Vagina (tissue), 2 donors: ENCODE measurements around the gene RPLP2. TPM values are rescaled to one million over a fixed set of nuclear protein-coding genes. Genes with fewer than 3 reads are reported as not detected.
A peak's percentile ranks its signal among the peaks of the same experiment; 100 is the strongest.

ENCODE experiments used
- DNase-seq, 2 donors: peaks; one replicate each; pipeline ENCODE4 v3.0.0-alpha.2; 2017; ENCODE audit errors: extremely low spot score in 2 of 2
- H3K27ac ChIP-seq: fragments of 200-600 bp; sonication (generic); one replicate; pipeline ENCODE4 v1.5.1; 2019
- H3K27me3 ChIP-seq: fragments of 200-600 bp; sonication (generic); one replicate; pipeline ENCODE4 v1.5.1; 2019
- H3K36me3 ChIP-seq, 2 donors: fragments of 200-600 bp; sonication (generic); one replicate each; pipeline ENCODE4 v1.5.1; 2017 to 2019
- H3K4me1 ChIP-seq: fragments of 200-600 bp; sonication (generic); one replicate; pipeline ENCODE4 v1.5.1; 2019
- H3K4me3 ChIP-seq, 2 donors: fragments of 200-600 bp; sonication (generic); 1 replicate in 1 of 2; 2 replicates in 1 of 2; pipeline ENCODE4 v1.5.1; 2016 to 2019
- H3K9me3 ChIP-seq: fragments of 200-600 bp; sonication (generic); one replicate; pipeline ENCODE4 v1.5.1; 2019
- POLR2A ChIP-seq, 2 donors: fragments of 450-650 bp; IDR thresholded peaks; one replicate each; pipeline ENCODE4 v1.6.1; 2017; ENCODE audit warnings: antibody characterized with exemption in 2 of 2, mild to moderate bottlenecking in 2 of 2, moderate library complexity in 2 of 2
- POLR2AphosphoS5 ChIP-seq, 2 donors: sonication (generic); formaldehyde crosslinking; IDR thresholded peaks; one replicate each; pipeline ENCODE4 v1.9.0; 2017; ENCODE audit warnings: antibody characterized with exemption in 2 of 2, mild to moderate bottlenecking in 2 of 2, low read depth in 1 of 2; ENCODE audit not compliant: insufficient read depth in 1 of 2
- intact Hi-C: fragments of 100-400 bp; cut with DNase I; formaldehyde crosslinking; loops from one replicate; pipeline ENCODE4 v1.15.1; 2023
- total RNA-seq: library from RNA; depleted of rRNA; stranded (reverse); fragments of >200 nt; gene quantifications from one replicate; pipeline ENCODE4 v1.2.3, GENCODE V29; 2016
- TF ChIP-seq, protein P1 (sequence below), 3 experiments: fragments of 450-650 bp in 2 of 3; fragments of 200-600 bp in 1 of 3; sonication (generic) in 1 of 3; IDR thresholded peaks; one replicate each; pipeline ENCODE4 v1.5.1; 2017 to 2019; ENCODE audit warnings: antibody characterized with exemption in 3 of 3, mild to moderate bottlenecking in 2 of 3, moderate library complexity in 2 of 3

The RPLP2 gene
- total RNA-seq, 1 donor from 2014 or later: 1,068 TPM

DNA sequence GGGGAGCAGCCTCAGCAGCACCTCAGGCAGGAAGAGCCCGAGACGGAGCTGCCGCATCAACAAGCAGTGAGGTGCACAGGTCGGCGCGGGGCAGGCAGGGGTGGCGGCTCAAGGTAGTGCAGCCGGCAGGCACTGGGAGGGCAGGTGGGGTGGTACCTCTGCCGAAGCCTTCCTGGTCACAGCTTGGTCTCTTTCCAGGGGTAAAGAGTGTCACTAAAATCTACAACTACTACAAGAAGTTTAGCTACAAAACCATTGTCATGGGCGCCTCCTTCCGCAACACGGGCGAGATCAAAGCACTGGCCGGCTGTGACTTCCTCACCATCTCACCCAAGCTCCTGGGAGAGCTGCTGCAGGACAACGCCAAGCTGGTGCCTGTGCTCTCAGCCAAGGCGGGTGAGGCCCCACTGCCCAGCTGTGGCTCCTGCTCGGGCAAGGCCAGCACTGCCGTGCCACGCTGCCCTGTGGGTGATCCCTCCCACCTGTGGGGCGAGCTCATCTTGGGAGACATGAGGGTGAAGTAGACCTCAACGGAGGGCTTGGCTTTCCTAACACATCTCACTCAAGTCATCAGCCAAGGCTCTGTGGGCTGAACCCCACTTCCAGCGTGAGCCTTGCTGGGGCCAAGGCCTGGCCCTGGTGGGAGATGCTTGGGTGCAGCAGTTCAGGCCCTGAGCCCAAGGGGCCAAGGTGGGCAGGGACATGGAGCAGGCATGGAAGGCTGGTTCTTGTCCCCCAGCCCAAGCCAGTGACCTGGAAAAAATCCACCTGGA, 46.0 kb upstream of the RPLP2 start:
- H3K9me3 ChIP-seq: no peaks in the 10 kb centered on the region
- peak in 1 of 2 donors; percentile 84 for DNase-seq
- no peak overlapping the region for H3K27ac ChIP-seq
- H3K36me3 ChIP-seq: peaks cover 0 to 52% of the 10 kb centered on the region in 2 donors
- peaks cover 6% of the 10 kb centered on the region for H3K4me1 ChIP-seq
- intact Hi-C loops: no loop called here
- H3K4me3 ChIP-seq: no peak overlapping the region
- no peaks in the 10 kb centered on the region for H3K27me3 ChIP-seq
- no peak for TF ChIP-seq POLR2A (IDR thresholded peaks at IDR 0.05)
- TF ChIP-seq, protein P1, sequence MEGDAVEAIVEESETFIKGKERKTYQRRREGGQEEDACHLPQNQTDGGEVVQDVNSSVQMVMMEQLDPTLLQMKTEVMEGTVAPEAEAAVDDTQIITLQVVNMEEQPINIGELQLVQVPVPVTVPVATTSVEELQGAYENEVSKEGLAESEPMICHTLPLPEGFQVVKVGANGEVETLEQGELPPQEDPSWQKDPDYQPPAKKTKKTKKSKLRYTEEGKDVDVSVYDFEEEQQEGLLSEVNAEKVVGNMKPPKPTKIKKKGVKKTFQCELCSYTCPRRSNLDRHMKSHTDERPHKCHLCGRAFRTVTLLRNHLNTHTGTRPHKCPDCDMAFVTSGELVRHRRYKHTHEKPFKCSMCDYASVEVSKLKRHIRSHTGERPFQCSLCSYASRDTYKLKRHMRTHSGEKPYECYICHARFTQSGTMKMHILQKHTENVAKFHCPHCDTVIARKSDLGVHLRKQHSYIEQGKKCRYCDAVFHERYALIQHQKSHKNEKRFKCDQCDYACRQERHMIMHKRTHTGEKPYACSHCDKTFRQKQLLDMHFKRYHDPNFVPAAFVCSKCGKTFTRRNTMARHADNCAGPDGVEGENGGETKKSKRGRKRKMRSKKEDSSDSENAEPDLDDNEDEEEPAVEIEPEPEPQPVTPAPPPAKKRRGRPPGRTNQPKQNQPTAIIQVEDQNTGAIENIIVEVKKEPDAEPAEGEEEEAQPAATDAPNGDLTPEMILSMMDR (IDR thresholded peaks at IDR 0.05): no peak
- no peak for TF ChIP-seq POLR2AphosphoS5 (IDR thresholded peaks at IDR 0.05; ENCODE audit: insufficient read depth in 1 of 2, low read depth in 1 of 2)

DNA sequence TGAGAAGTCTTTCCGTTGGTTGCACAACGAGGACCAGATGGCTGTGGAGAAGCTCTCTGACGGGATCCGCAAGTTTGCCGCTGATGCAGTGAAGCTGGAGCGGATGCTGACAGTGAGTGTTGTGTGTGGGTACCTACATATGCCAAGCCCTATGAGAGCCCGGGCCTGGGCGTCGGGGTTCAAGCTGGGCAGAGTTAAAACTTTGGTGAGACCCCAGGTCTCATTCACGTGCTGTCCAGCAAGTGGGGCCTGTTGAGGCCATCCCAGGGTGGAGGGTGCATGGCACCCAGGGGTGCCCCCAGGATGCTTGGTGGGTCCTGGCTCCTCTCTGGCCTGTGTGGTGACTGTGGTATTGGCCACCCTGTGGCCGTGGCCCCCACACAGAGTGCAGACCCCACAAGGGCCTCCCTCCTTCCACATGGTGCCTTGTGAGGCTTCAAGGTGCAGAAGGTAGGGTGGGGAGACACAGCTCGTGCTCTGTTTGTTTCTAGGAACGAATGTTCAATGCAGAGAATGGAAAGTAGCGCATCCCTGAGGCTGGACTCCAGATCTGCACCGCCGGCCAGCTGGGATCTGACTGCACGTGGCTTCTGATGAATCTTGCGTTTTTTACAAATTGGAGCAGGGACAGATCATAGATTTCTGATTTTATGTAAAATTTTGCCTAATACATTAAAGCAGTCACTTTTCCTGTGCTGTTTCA, 45.3 kb upstream of the RPLP2 start:
- no peak for TF ChIP-seq POLR2AphosphoS5 (IDR thresholded peaks at IDR 0.05; ENCODE audit: insufficient read depth in 1 of 2, low read depth in 1 of 2)
- TF ChIP-seq, protein P1 (IDR thresholded peaks at IDR 0.05): no peak
- TF ChIP-seq POLR2A (IDR thresholded peaks at IDR 0.05): no peak
- H3K27ac ChIP-seq: no peak overlapping the region
- intact Hi-C loops: no loop called here
- H3K4me3 ChIP-seq: no peak overlapping the region
- H3K9me3 ChIP-seq: no peaks in the 10 kb centered on the region
- no peaks in the 10 kb centered on the region for H3K27me3 ChIP-seq
- peaks cover 0 to 45% of the 10 kb centered on the region in 2 donors for H3K36me3 ChIP-seq
- peaks cover 6% of the 10 kb centered on the region for H3K4me1 ChIP-seq
- DNase-seq: no peak

DNA sequence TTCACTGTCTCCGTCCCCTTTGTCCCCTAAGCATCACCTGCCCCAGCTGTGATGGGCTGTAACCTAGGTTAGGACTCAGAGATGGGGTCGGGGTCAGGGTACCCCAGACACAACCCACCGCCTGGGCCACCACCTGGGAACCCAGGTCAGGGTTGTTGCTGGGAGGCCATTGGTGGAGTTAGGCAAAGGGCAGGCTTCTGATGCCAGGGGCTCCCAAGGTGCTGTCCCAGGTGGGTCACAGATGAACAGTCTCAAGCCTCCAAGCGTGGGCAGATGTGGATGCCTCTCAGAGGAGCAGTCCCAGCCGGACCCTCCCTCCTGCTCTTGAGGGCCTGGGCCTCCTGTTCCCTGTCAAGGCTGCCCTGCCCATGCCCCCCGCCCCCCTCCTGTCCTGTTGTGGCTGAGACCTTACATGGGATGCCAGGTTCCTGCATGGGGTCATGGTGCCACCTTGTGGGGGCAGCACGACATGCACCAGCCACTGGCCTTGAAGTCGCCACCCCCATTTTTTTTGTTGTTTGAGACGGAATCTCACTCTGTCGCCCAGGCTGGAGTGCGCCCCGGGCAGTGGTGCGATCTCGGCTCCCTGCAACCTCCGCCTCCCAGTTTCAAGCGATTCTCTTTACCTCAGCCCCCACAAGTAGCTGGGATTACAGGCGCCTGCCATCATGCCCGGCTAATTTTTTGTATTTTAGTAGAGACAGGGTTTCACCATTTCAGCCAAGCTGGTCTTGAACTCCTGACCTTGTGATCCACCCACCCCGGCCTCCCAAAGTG, 44.6 kb upstream of the RPLP2 start:
- Histone ChIP-seq H3K27me3 (no peaks in the 10 kb centered on the region), H3K27ac (no peak overlapping the region), H3K4me1 (peaks cover 6% of the 10 kb centered on the region), H3K36me3 (peaks cover 0 to 38% of the 10 kb centered on the region in 2 donors), H3K9me3 (no peaks in the 10 kb centered on the region), H3K4me3 (no peak overlapping the region)
- TF ChIP-seq POLR2A (IDR thresholded peaks at IDR 0.05): no peak
- TF ChIP-seq POLR2AphosphoS5 (IDR thresholded peaks at IDR 0.05; ENCODE audit: insufficient read depth in 1 of 2, low read depth in 1 of 2): no peak
- TF ChIP-seq, protein P1 (IDR thresholded peaks at IDR 0.05): peak in 2 of 3 experiments; percentile 2 to 49
- DNase-seq: no peak
- intact Hi-C loops: no loop called here

DNA sequence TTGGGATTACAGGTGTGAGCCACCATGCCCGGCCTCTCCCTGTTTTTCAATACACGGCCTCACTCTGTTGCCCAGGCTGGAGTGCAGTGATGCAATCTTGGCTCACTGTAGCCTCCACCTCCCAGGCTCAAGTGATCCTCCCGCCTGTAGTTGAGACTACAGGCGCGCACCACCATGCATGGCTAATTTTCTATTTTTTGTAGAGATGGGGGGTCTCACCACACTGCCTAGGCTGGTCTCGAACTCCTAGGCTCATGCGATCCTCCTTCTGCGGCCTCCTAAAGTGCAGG, 44.0 kb upstream of the RPLP2 start:
- Histone ChIP-seq H3K27me3 (no peaks in the 10 kb centered on the region), H3K27ac (no peak overlapping the region), H3K9me3 (no peaks in the 10 kb centered on the region), H3K4me3 (no peak overlapping the region), H3K4me1 (peaks cover 6% of the 10 kb centered on the region), H3K36me3 (peaks cover 0 to 36% of the 10 kb centered on the region in 2 donors)
- TF ChIP-seq POLR2AphosphoS5 (IDR thresholded peaks at IDR 0.05; ENCODE audit: insufficient read depth in 1 of 2, low read depth in 1 of 2) (no peak), POLR2A (IDR thresholded peaks at IDR 0.05) (no peak)
- TF ChIP-seq, protein P1 (IDR thresholded peaks at IDR 0.05): no peak
- no peak for DNase-seq
- intact Hi-C loops: no loop called here
